Measurements from ENCODE around the gene TRIM8. TPM values are rescaled to one million over a fixed set of nuclear protein-coding genes. Genes with fewer than 3 reads are reported as not detected.
A peak's percentile ranks its signal among the peaks of the same experiment; 100 is the strongest.

TRIM8 gene, protein sequence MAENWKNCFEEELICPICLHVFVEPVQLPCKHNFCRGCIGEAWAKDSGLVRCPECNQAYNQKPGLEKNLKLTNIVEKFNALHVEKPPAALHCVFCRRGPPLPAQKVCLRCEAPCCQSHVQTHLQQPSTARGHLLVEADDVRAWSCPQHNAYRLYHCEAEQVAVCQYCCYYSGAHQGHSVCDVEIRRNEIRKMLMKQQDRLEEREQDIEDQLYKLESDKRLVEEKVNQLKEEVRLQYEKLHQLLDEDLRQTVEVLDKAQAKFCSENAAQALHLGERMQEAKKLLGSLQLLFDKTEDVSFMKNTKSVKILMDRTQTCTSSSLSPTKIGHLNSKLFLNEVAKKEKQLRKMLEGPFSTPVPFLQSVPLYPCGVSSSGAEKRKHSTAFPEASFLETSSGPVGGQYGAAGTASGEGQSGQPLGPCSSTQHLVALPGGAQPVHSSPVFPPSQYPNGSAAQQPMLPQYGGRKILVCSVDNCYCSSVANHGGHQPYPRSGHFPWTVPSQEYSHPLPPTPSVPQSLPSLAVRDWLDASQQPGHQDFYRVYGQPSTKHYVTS
- polyA plus RNA-seq (2013, experiment 1 of 2; ENCODE audit: insufficient read length): 99.3 TPM
- polyA plus RNA-seq (2013, experiment 2 of 2; ENCODE audit: insufficient read length): 97.8 TPM

DNA sequence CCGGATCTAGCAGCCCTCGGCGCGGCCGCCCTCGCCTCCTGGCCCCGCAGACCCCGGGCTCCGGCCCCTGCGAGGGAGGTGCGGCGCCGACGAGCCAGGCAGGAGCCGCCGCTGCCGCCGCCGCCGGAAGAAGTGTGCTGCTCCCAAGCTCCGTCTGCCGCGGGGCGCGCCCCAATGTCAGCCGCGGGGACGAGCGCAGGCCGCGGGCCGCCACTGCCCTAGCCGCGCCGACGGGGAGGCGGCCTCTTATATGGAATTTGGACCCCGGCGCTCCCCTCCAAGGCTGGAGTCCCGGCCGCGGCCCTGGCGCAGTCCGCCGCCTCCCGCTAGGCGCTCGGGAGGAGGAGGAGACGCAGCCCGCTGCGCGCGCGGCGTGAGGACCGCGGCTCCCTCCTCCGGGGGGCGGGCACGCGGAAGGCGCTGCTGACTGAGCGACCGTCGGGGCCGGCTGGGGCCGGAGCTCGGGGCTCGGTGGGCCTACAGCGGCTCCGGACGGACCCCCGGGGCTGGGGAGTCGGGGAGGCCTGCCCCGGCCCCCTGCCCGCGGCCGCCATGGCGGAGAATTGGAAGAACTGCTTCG lies at the start of gene TRIM8:
TSS of gene TRIM8 (plus strand) at position 414 of the 580 bp plus-strand sequence. CDS start at position 553, 139 bp downstream.
- peak; percentile 36 for DNase-seq

DNA sequence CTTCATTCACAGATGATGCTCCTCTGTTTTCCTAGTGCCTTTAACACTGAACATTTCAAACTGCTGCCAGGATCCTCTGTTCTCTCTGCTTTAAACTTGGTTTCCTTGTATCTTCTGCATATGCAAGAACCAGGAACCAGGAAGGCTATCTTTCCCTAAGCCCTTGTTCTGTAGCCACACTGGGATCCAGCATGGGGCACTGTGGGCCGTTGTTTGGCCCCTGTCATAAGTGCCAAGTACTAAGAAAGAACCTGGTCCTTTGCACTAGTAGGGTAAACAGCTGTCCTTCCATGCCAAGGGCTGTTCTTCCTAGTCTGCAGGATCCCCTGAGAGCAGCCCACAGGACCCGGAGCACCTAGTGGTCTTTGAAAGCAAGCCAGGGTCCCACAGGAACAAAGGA lies 49.0 kb upstream of the TRIM8 start:
- DNase-seq: no peak

DNA sequence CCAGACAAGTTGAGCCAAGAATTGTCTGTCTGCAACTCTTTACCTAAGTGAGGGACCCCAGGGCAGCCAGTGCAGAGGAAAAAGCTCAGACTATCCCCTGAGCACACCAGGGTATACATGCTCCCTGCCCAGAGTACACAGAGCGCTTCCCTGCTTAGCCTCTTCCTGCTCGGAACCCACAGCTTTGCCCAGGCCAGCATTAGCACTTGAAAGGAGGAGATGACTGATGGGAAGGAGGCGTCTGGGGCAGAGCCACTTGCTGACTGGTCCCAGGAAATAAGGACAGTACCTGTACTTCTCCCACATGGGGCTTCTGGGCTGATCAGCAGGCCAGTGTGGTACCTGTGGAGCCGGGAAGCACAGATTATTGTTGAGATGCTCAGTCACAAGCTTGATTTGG lies 48.4 kb upstream of the TRIM8 start:
- DNase-seq: no peak

DNA sequence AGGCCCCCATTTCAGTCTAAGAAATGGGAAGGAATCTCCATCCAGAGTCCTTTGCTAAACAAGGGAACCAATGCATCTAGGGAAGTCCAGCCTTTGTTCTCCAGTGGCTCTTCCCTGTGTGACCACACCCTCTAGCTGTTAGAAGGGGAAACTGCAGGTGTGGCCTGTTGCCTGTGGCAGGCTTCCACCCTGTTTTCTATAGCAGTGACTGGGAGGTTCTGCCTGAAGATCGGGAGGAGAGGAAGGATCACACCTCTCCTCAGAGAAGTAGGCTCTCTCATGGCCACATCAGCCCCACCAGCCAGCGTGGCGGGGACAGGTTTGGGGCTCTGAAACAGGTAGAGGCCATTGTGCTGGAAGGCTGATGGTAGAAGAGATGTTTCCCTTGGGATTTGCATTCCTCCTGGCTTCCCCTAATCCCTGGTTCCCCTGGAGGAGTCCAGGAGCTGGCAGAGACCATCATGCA lies 47.7 kb upstream of the TRIM8 start:
- DNase-seq: peak; percentile 57

DNA sequence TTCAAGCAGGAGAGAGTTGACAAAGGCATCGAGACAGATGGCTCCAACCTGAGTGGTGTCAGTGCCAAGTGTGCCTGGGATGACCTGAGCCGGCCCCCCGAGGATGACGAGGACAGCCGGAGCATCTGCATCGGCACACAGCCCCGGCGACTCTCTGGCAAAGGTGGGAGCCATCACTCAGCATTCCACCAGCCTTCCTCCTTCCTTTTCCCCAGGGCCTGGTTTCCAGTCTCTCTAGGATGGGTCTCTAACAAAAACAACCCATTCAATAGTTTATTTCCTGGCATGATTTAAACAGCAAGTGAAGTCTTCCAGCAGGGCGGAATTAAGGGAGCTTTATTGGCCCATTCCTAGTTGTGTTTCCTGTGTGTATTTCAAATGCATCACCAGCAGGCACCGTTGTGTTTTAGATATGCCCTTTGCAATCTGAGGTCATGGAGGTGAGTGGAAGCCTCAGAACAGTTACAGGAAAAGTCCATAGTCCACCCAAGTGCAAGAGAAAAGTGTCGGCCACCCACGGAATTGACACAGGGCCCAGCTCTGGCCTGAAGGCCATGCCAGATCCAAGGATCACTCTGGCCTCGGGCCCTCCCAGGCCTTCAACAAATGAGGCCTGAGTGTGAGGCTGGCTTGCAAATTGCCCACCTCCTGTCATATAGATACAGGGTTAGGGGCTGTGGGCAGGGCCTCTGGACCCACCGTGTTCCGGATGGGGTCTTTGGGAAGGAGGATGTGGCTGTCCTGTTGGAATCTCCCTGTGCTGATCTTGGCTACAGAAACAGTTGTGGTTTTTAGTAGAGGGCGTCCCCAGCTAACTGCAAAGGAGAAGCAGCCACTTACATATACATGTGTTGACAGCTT lies 46.9 kb upstream of the TRIM8 start:
- no peak for DNase-seq

DNA sequence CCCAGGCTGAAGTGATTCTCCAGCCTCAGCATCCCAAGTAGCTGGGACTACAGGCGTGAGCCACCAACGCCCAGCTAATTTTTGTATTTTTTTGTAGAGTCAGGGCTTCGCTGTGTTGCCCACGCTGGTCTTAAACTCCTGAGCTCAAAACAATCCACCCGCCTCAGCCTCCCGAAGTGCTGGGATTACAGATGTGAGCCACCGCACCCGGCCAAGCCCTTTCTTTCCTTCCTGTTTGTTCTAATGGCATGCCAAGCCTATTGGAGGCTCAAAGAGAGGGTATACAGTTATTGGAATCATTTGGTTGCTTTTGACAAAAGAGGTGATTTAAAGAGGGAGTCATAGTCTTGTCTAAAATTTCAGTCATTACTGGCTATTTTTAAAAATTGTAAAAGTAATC lies 46.0 kb upstream of the TRIM8 start:
- DNase-seq: no peak

DNA sequence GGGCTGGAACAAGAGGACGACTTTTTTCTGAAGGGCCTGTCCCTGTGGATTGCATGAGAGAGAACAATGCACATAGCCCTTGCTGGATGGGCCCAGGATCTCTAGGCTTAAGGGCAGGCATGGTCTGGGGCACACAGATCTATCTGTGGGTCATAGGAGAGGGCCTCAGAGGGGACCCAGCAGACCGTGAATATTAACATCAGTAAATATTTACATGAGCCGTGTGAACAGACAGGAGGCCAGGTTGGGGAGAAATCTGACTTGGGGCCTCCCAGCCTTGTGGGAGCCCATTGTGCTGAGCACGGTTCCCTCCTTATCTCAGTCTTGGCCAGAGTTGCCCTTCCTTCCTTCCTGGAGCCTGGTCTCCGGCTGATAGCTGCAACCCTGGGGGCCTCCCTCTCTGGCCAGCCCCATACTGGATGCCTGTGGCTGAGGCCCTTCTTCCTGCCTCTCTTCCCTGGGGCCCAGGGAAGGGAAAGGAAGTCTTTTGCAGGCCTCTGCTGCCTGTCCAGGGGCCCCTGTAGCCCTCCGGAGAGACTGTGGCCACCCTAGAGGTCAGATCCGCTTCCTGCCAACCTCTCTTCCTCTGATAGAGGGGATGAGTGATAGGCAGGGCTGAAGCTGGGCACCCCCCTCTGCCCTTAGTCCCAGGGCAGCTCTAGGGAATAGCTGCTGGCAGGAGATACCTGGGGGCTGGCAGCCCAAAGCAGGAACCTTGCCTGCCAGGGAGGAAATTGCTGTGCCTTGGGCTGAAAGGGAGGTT lies 44.5 kb upstream of the TRIM8 start:
- DNase-seq: no peak

DNA sequence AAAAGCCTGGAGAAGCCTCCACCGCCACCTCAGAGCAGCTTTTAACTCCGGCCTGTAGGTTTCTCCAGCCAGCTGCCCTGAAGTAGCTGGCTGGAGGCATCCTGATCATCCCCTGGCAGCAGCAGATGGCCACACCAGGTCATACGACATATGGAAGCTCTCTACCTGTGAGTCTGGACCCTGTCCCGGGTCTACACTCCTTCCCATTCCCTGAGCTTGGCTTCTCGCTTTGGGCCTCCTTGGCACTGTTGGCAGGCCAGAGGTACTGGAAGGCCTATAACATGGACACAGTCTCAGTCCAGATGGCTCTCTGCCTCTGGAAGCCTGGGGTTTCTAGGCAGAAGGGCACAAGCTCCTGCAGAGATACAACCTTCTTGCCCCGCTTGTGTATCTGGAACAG lies 43.5 kb upstream of the TRIM8 start:
- no peak for DNase-seq

DNA sequence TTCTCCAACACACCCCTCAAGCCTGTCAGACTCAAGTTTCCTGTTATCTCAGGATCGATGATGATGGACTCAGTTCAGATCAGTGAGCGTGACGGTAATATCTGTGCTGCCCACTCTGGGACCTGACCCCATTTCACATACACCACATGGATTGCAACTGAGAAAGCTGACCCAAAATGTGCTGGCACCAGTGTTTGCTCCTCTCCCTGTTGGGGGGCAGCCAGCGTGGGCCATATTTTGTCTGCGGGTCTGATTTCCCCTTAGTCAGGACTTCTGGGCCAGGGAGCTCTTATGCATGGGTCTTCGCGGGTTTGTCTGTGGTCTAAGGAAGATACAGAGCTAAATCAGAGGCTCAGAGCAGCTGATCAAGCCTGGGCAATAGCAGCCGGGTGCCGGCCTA lies 42.6 kb upstream of the TRIM8 start:
- no peak for DNase-seq

DNA sequence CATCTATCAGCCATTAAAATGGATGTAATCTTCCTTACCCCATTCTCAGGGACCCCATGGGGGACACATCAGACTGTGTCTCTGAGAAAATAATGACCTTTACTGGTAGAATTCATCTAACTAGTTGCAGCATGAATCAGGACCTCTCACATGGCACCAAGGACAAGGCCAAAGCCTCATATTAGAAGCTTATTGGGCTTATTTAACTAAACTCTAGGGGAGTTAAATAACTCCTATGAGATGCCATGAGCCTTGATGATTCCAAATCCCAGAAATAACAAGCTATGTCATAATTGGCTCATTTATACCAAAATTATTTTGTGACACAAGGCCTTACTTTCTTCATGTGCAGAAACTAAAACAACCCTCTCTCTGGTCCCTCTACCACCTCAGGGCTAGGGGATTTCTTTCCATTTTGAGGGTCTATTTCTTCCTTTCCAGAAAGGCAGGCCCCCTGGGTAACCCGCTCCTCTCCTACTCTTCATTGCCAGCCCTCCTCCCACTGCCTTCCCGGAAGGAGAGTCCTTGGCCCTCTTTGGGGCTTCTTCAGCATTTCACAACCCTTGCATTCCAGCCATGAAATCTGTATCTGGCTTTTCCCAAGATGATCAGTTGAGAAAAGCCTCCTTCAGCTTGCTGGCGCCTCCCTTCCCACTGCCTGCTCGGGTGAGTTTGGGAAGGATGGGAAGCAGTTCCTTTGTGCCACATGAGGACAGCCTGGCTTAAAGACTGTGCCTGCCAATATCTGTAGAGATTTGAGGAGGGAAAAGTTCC lies 41.8 kb upstream of the TRIM8 start:
- DNase-seq: no peak

DNA sequence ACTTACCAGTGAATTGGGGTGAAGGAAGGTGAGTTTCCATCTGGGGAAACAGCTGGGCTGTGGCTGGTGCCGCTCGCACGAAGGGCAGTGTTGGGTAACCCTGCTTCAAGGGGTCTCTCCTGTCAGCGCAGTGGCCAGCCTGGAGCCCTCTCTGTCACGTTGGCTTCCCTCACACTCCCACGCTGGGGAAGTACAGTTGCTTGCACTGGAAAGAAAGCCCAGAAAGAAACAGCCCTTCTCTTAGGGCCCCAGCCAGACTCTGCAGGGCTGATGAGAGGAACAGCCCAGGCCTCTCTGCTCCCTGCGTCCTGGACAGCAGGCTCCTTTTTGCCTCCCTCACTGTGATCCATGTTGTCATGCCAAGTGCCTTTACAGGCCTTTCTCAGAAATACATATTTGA lies 40.3 kb upstream of the TRIM8 start:
- DNase-seq: no peak

DNA sequence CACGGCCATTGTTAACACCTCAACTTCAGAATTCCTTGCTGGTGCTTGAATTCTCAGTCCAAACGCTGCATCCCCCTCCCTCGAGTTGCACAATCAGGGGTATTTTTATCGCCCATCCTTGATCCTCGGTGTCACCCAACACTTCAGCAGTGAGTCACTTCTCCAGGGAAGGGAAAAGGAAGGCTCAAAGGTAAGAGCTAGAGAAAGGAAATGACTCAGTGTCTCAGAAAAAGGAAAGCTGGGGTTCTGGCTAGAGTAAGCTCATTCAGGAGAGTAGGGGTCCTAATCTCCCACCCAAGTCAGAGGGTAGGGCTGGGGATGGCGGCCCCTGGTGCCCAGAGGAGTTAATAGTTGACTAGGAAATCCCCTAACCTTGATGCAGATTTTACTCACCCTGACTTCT lies 39.8 kb upstream of the TRIM8 start:
- peak; percentile 87 for DNase-seq

DNA sequence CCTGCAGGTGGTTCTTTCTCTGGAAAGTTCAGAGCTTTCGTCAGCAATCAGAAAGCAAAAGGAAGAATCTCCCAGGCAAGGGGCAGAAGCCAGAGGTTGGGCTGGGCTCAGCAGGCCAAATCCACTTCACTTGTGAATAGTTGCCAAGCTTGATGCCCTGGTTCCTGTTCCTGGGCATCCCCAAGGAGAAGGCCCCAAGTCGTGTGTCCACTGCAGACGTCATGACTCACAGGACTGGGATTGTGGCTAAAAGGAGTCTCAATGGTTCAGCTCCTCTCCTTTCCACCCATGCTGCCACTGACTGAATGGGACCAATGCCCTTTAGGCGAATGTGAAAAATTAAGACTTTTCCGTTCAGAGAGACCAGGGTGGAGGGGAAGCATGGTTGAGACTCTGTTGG lies 38.6 kb upstream of the TRIM8 start:
- DNase-seq: no peak

DNA sequence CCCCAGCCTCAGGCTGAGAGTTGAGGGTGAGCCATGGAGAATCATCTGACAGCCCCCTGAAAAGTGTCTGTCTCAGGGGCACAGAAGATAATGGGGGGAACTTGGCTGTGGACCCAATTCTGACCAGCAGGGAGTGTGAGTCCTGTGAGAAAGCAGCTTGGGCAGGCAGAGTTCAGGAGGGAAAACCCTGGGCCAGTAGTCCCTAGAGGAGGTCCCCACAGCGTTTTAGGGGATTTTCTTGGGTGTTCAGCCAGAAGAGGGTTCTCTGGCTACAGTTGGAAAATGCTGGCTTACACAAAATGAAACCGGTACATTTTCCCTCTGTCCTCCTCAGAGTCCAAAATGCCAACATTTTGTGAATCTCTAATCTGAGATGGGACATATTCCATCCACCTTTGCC lies 35.8 kb upstream of the TRIM8 start:
- DNase-seq: no peak

DNA sequence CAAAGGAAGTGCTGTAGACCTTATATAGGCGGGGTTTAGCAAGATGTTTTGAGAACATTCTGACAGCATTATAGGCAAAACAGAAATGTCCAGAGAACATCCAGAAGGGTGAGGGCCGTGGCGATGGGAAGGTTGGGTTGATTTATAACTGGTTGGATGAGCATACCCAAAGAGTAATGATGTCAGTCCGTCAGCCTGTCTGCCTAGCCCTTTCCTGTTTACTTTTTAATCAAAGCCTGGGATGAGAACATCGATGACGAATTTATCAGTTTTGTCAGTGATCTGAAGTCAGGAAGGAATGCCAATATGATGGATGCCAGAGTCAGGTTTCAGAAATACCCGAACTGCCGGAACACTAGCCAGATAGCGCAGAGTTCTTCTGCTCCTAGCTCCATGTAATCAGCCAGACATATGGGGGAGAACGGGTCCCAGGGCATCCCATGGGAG lies 33.8 kb upstream of the TRIM8 start:
- no peak for DNase-seq

DNA sequence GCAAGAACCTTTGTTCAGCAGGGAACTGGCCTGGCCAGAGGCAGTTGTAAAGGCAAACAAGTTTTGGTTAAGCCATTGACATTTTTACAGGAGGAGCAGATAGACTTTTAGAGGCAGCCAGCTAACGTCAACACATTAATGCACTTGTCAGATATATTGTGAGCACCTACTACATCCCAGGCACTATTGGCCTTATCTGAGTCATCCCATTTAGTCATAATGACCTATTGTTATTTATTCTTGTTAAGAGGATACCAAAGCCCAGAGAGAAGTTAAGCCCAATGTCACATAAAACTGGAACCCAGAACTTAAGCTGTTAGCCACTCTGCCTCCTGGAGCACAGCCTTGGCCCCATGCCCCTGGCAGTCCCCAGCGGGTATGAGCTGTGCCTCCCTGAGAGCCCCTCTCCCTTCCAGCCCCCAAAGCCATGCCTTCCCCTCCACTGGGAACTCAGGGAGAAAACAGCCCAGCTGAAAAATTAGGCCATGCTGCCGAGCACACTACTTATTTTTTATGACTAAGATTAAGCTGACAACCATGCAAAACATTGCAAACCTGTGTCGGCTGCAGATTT lies 32.7 kb upstream of the TRIM8 start:
- no peak for DNase-seq

DNA sequence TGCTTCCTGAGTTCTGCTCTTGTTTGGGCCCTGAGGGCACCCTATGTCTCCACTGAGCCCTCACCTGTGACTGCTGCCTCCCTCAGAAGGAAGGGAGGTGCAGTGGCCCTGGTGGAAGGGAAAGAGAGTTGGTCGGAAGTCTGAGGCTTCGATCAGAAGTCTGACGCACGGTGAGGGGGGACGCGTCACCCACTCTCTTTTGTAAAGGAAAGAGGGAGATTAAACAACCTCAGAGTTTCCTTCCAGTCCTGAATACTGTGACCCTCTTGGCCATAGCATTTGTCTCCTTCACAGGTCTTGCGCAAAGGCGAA lies 31.4 kb upstream of the TRIM8 start:
- DNase-seq: no peak

DNA sequence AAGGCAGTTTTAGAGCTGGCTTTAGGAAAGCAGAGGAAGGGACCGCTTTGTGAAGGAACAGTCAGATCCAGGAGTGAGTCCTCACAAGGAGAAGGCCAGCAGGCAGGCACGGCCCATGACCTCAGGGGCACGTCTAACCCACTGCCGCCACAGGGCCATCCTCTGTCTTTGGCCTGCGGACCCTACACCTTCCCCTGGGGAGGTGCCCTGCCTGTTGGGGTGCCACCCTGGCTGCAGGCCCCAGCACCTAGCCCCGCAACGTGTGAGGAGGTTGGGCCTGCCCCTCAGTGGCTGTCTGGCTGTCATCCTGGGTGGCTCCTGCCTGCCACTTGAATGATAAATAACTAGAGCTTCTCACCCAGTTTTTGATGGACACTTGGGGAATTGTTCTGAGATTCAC lies 31.0 kb upstream of the TRIM8 start:
- no peak for DNase-seq

DNA sequence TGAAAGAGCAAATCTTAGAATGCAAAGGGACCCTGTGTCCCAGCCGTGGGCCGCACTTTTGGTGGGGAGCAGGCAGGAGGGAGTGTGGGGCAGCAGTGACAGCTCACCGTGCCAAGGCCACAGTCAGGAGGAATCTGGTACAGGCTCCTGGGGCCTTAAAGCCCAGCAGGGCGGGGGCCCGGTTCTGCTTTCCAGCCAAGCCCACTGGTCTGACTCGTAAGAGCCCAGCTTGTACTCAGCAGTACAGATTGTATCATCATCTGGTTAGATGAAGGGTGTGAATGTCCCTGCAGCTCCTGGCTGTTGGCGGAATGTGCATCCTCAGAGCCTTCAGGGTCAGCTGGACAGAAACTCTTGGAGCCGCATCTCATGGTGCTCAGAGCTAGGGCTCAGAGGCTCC lies 30.5 kb upstream of the TRIM8 start:
- DNase-seq: no peak

DNA sequence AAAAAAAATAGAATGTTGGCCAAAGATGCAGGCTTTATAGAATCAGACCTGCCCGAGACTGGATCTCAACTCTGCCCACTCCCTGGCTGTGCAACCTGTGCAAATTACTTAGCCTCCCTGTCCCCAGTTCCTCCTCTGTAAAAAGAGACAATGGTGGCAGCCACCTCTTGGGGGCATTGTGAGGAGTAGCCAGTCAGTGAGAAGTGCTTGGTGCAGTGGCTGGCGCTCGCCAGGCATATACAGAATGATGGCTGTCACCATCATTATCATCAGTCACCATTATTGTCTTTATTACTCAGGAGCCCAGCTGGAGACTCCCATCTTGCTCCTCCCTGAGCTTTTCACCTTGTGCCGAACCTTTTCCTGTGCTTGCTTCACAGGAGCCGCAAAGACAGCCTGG lies 29.4 kb upstream of the TRIM8 start:
- no peak for DNase-seq

DNA sequence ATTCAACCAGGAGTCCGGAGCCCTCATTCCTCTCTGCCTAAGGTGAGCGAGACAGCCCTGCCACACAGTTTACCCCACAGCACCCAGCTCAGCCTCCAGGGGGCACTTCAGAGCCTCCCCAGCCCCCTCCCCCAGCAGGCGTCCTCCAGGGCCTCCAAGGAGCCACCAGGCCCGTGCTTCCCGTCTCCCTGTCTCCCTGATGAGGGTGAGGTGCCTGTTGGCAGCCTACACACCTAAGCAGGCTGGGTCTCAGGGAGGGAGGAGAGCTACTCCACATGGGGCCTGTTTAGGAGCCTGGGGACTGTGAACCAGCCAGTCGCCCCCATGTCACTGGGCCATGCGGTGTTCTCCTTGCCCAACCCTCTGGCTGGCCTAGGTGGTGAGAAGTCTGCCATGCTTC lies 28.9 kb upstream of the TRIM8 start:
- no peak for DNase-seq
